B cell (primary cell): ENCODE results near the gene CRABP1. TPM values are rescaled to one million over a fixed set of nuclear protein-coding genes. Genes with fewer than 3 reads are reported as not detected.

Experiments used
- ATAC-seq: fragments of 200-7000 bp; cut with Tn5 transposase; one replicate; pipeline ENCODE4 v1.10.0; 2021; ENCODE audit warnings: low read depth, mild to moderate bottlenecking, moderate number of reproducible peaks, moderate library complexity
- CTCF ChIA-PET: fragments of 350-600 bp; sonication (Branson Sonifier 250); formaldehyde crosslinking; loops from one replicate; lab custom pipeline; 2021; ENCODE audit warnings: antibody characterized with exemption, inconsistent platforms; lab: Charles Lee
- POLR2A ChIA-PET: fragments of 350-600 bp; sonication (Branson Sonifier 250); formaldehyde crosslinking; loops from one replicate; lab custom pipeline; 2021; ENCODE audit warnings: antibody characterized with exemption; lab: Charles Lee
- DNase-seq: peaks from one replicate; pipeline ENCODE4 v3.0.0; 2013
- H2AFZ ChIP-seq: 2 replicates; pipeline ENCODE4 v1.6.1; 2012; ENCODE audit warnings: mild to moderate bottlenecking, low read depth, low read length; ENCODE audit not compliant: insufficient read depth, poor library complexity, severe bottlenecking
- H3K27ac ChIP-seq, 2 donors: 1 replicate in 1 of 2; 2 replicates in 1 of 2; pipeline ENCODE4 v1.5.1; 2012 to 2013; ENCODE audit warnings: low read length in 2 of 2, mild to moderate bottlenecking in 2 of 2, moderate library complexity in 1 of 2
- H3K27me3 ChIP-seq, 4 experiments: fragments of 200-600 bp in 1 of 4; sonication (generic) in 1 of 4; replicated peaks in 1 of 4; 1 replicate in 2 of 4; 2 replicates in 2 of 4; pipeline versions ENCODE4 v1.6.1 to v1.7.0; 2013 to 2016; ENCODE audit warnings: low read length in 3 of 4, mild to moderate bottlenecking in 2 of 4, mixed read lengths in 1 of 4, moderate library complexity in 1 of 4; ENCODE audit not compliant: insufficient read depth in 4 of 4, control insufficient read depth in 3 of 4; ENCODE audit errors: control extremely low read depth in 1 of 4
- H3K36me3 ChIP-seq, 2 experiments: replicated peaks in 1 of 2; 1 replicate in 1 of 2; 2 replicates in 1 of 2; pipeline versions ENCODE4 v1.6.1 to v1.7.1; 2013; ENCODE audit warnings: low read length in 1 of 2; ENCODE audit not compliant: insufficient read depth in 2 of 2, control insufficient read depth in 1 of 2; ENCODE audit errors: control extremely low read depth in 1 of 2, extremely low read depth in 1 of 2
- H3K4me1 ChIP-seq, 2 donors: fragments of 200-600 bp in 1 of 2; sonication (generic) in 1 of 2; 1 replicate in 1 of 2; 2 replicates in 1 of 2; pipeline versions ENCODE4 v1.5.1 to v1.6.1; 2013 to 2017; ENCODE audit warnings: low read length in 2 of 2; ENCODE audit not compliant: control insufficient read depth in 2 of 2, insufficient read depth in 2 of 2
- H3K4me2 ChIP-seq: replicated peaks from 2 replicates; pipeline ENCODE3; 2012; ENCODE audit warnings: mild to moderate bottlenecking, low read depth, low read length; ENCODE audit not compliant: poor library complexity, severe bottlenecking
- H3K4me3 ChIP-seq, 5 experiments: fragments of 200-600 bp in 1 of 5; sonication (generic) in 1 of 5; 1 replicate in 3 of 5; 2 replicates in 2 of 5; pipeline versions ENCODE4 v1.5.1 to v1.7.0; 2011 to 2016; ENCODE audit warnings: low read length in 4 of 5, mild to moderate bottlenecking in 4 of 5, low read depth in 2 of 5, control low read depth in 1 of 5, moderate library complexity in 1 of 5; ENCODE audit not compliant: insufficient read depth in 1 of 5; ENCODE audit errors: control extremely low read depth in 1 of 5, extremely low read depth in 1 of 5
- H3K79me2 ChIP-seq: fragments of 200-600 bp; sonication (generic); one replicate; pipeline ENCODE4 v1.6.0; 2016; ENCODE audit warnings: low read length; ENCODE audit not compliant: control insufficient read depth, insufficient read depth
- H3K9ac ChIP-seq: fragments of 200-600 bp; sonication (generic); 2 replicates; pipeline ENCODE4 v1.6.1; 2017; ENCODE audit warnings: mild to moderate bottlenecking, low read length, moderate library complexity
- H3K9me3 ChIP-seq, 3 donors: one replicate each; pipeline versions ENCODE4 v1.6.1 to v1.7.1; 2013; ENCODE audit warnings: low read length in 2 of 3; ENCODE audit not compliant: control insufficient read depth in 2 of 3, insufficient read depth in 1 of 3; ENCODE audit errors: control extremely low read depth in 1 of 3
- H4K20me1 ChIP-seq: 2 replicates; pipeline ENCODE4 v1.6.0; 2012; ENCODE audit warnings: mild to moderate bottlenecking, low read length; ENCODE audit not compliant: insufficient read depth, control insufficient read depth, poor library complexity, severe bottlenecking
- H3K27ac Mint-ChIP-seq: one replicate; pipeline ENCODE4 v1.8.0; 2021; ENCODE audit warnings: mixed read lengths
- H3K27me3 Mint-ChIP-seq: one replicate; pipeline ENCODE4 v1.8.0; 2021; ENCODE audit warnings: mixed read lengths
- H3K4me1 Mint-ChIP-seq: one replicate; pipeline ENCODE4 v1.8.0; 2021; ENCODE audit warnings: mixed read lengths
- H3K4me3 Mint-ChIP-seq: one replicate; pipeline ENCODE4 v1.8.0; 2021; ENCODE audit warnings: mixed read lengths
- H3K9me3 Mint-ChIP-seq: one replicate; pipeline ENCODE4 v1.8.0; 2022; ENCODE audit warnings: mixed read lengths; ENCODE audit not compliant: insufficient read depth
- EZH2 ChIP-seq: IDR thresholded peaks from 2 replicates; pipeline ENCODE4 v1.6.1; 2012; ENCODE audit warnings: borderline replicate concordance, low read depth, mild to moderate bottlenecking, moderate library complexity, low read length; ENCODE audit not compliant: insufficient read depth, poor library complexity, severe bottlenecking
- WGBS: methylation state at CpG from one replicate; pipeline ENCODE4 v1.1.5; 2013; ENCODE audit warnings: missing lambda C conversion rate; ENCODE audit not compliant: insufficient coverage; 5-methylcytosine and 5-hydroxymethylcytosine counted together
- intact Hi-C: fragments of 100-400 bp; cut with micrococcal nuclease; formaldehyde crosslinking; loops from one replicate; pipeline ENCODE4 v1.10.0; 2022
- polyA plus RNA-seq: library from polyadenylated mRNA; depleted of rRNA; stranded (reverse); fragments of >200 nt; gene quantifications from 2 replicates; pipeline ENCODE4 v1.2.3, GENCODE V29; 2012
- total RNA-seq, 2 donors: library from RNA; stranded (reverse); fragments of 120-200 nt in 1 of 2; gene quantifications; 1 replicate in 1 of 2; 2 replicates in 1 of 2; pipeline versions ENCODE4 v1.2.3 to v1.2.4, GENCODE V29; 2013 to 2022
- TF ChIP-seq, protein P1 (sequence below): fragments of 200-600 bp; IDR thresholded peaks from one replicate; pipeline ENCODE4 v1.8.0; 2022; ENCODE audit warnings: antibody characterized with exemption, mild to moderate bottlenecking

The CRABP1 gene
- total and polyA plus RNA-seq, 2 donors (not counting 1 experiment from before 2014, with no cell fraction given) = not detected

DNA sequence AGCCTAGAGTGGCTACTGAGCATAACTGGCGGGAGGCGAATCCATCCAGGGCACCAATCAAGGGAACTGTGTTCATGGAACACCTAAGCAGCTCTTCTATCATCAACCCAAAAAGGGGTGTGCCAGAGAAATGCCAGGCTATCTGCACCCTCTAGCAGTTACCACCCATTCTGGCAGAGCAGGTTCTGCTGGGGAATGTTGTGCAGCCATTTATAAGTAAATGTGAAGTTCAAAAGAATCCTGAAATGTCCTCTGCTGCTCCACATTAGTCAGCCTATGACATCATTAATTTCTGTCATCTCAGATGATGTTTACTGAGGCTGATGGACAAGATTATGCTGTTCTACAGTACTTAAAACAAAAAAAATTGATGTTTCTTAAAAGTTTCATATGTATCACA is 48.5 kb upstream of the CRABP1 start:
- WGBS = no CpG with 5 or more reads among the region's 2 CpGs
- no peak for ATAC-seq
- POLR2A ChIA-PET = no interaction called here

GRCh38 chr15:78292219-78292618 is 47.9 kb upstream of the CRABP1 start:
- Mint-ChIP-seq H3K4me3 (no peak overlapping the region), H3K4me1 (peaks cover 2% of the 10 kb centered on the region), H3K27me3 (no peaks in the 10 kb centered on the region), H3K27ac (no peak overlapping the region), H3K9me3 (no peaks in the 10 kb centered on the region)
- TF ChIP-seq, protein P1, sequence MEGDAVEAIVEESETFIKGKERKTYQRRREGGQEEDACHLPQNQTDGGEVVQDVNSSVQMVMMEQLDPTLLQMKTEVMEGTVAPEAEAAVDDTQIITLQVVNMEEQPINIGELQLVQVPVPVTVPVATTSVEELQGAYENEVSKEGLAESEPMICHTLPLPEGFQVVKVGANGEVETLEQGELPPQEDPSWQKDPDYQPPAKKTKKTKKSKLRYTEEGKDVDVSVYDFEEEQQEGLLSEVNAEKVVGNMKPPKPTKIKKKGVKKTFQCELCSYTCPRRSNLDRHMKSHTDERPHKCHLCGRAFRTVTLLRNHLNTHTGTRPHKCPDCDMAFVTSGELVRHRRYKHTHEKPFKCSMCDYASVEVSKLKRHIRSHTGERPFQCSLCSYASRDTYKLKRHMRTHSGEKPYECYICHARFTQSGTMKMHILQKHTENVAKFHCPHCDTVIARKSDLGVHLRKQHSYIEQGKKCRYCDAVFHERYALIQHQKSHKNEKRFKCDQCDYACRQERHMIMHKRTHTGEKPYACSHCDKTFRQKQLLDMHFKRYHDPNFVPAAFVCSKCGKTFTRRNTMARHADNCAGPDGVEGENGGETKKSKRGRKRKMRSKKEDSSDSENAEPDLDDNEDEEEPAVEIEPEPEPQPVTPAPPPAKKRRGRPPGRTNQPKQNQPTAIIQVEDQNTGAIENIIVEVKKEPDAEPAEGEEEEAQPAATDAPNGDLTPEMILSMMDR = no peak
- TF ChIP-seq EZH2 = no peak
- no peaks in the 10 kb centered on the region for H3K9me3 ChIP-seq
- peaks cover 2 to 22% of the 10 kb centered on the region in 2 experiments for H3K36me3 ChIP-seq
- no peaks in the 10 kb centered on the region for H3K4me1 ChIP-seq
- ChIA-PET POLR2A (no interaction called here), CTCF (no interaction called here)
- no peak overlapping the region for H3K4me3 ChIP-seq
- DNase-seq = no peak
- WGBS = 100% methylated on average over 1 of the region's 1 CpG
- no peak overlapping the region for H3K27ac ChIP-seq
- no peak overlapping the region for H3K9ac ChIP-seq
- H2AFZ ChIP-seq = no peak overlapping the region
- no peak for ATAC-seq
- H3K27me3 ChIP-seq = no peaks in the 10 kb centered on the region
- H4K20me1 ChIP-seq = no peaks in the 10 kb centered on the region
- H3K79me2 ChIP-seq = peaks cover 19% of the 10 kb centered on the region
- intact Hi-C loops = loop anchor here (10.0 kb wide), 1 partner anchor 463 kb away; no protein-coding TSS in a partner anchor
- no peak overlapping the region for H3K4me2 ChIP-seq

More for the DNA sequence above, 48.5 kb upstream of the CRABP1 start:
- Histone ChIP-seq H3K27me3 (no peaks in the 10 kb centered on the region), H3K79me2 (peaks cover 19% of the 10 kb centered on the region), H3K9ac (no peak overlapping the region), H4K20me1 (no peaks in the 10 kb centered on the region), H3K4me3 (no peak overlapping the region), H3K27ac (no peak overlapping the region), H3K4me1 (no peaks in the 10 kb centered on the region), H3K4me2 (no peak overlapping the region), H3K36me3 (peaks cover 2 to 26% of the 10 kb centered on the region in 2 experiments), H3K9me3 (no peaks in the 10 kb centered on the region), H2AFZ (no peak overlapping the region)
- H3K27me3 Mint-ChIP-seq = no peaks in the 10 kb centered on the region
- no peaks in the 10 kb centered on the region for H3K9me3 Mint-ChIP-seq
- intact Hi-C loops = loop anchor here (10.0 kb wide), 1 partner anchor 463 kb away; no protein-coding TSS in a partner anchor
- no peaks in the 10 kb centered on the region for H3K4me1 Mint-ChIP-seq
- H3K4me3 Mint-ChIP-seq = no peak overlapping the region
- TF ChIP-seq, protein P1 = no peak
- TF ChIP-seq EZH2 = no peak
- CTCF ChIA-PET = no interaction called here
- H3K27ac Mint-ChIP-seq = no peak overlapping the region
- no peak for DNase-seq
